ENCODE data around the gene P3H4. TPM values are rescaled to one million over a fixed set of nuclear protein-coding genes. Genes with fewer than 3 reads are reported as not detected.

The P3H4 gene
- total and polyA plus RNA-seq, 2 donors (not counting 3 experiments of a cell fraction or from before 2014, with no cell fraction given) = 39.2 to 58.3 TPM

GRCh38 chr17:41775394-41776226 is 36.1 kb downstream of the P3H4 start:
- DNase-seq (ENCODE audit: low read depth, low spot score) = no peak
- POLR2A ChIA-PET = interaction anchor here (3.2 to 3.4 kb wide), 2 partner anchors 10 to 11 kb away, joined by 31 to 82 read pairs; partner anchors contain the start of gene JUP

More at GRCh38 chr17:41775394-41776226, 36.1 kb downstream of the P3H4 start:
- no peaks in the 10 kb centered on the region for H3K9me1 ChIP-seq (replicated peaks; ENCODE audit: control insufficient read depth, extremely low read depth, insufficient read depth, low read length)
- no peaks in the 10 kb centered on the region for H3K9me3 ChIP-seq (replicated peaks; ENCODE audit: control insufficient read depth, insufficient read depth, low read length)
- peak overlapping the region; percentile 36 for H3K9ac ChIP-seq (replicated peaks; ENCODE audit: extremely low read depth, insufficient read depth, low read length)
- peak overlapping the region; percentile 97 for H3K27ac ChIP-seq (ENCODE audit: insufficient read depth, low read depth, low read length)
- no peaks in the 10 kb centered on the region for H3K27me3 ChIP-seq (ENCODE audit: control insufficient read depth in 2 of 2, insufficient read depth in 2 of 2, low read length in 2 of 2)
- no peaks in the 10 kb centered on the region for H4K20me1 ChIP-seq (replicated peaks; ENCODE audit: control insufficient read depth, extremely low read depth, insufficient read depth, low read length)
- FAIRE-seq = peak; percentile 74
- no TSS peak for BruUV-seq (replicated peaks)
- peaks cover 3 to 24% of the 10 kb centered on the region in 2 experiments for H3K36me3 ChIP-seq (ENCODE audit: control insufficient read depth in 2 of 2, extremely low read depth in 1 of 2, insufficient read depth in 2 of 2, low read length in 2 of 2)
- CTCF ChIA-PET = interaction anchor here (2.1 to 7.7 kb wide), 2 partner anchors 10 to 38 kb away, joined by 8 to 169 read pairs; partner anchors contain the start of gene JUP
- peaks cover 47% of the 10 kb centered on the region for H3K4me1 ChIP-seq (ENCODE audit: control insufficient read depth, extremely low read depth, insufficient read depth, low read length)
- TF ChIP-seq POLR2AphosphoS5 (IDR thresholded peaks at IDR 0.05; ENCODE audit: insufficient read depth, low read depth, low read length) (no peak), POLR2A (IDR thresholded peaks at IDR 0.05; ENCODE audit: low read depth, low read length) (no peak), CTCF (IDR thresholded peaks at IDR 0.05; ENCODE audit: extremely low read depth in 1 of 2, insufficient read depth in 1 of 2, low read depth in 1 of 2, low read length in 2 of 2) (no peak), JUN (IDR thresholded peaks at IDR 0.05; ENCODE audit: borderline replicate concordance, insufficient read depth, insufficient read length, low read depth) (no peak), MYC (IDR thresholded peaks at IDR 0.05; ENCODE audit: low read depth, low read length) (no peak), GATA2 (IDR thresholded peaks at IDR 0.05; ENCODE audit: insufficient read depth, insufficient read length, low read depth, low read length) (no peak), EZH2 (IDR thresholded peaks at IDR 0.05; ENCODE audit: borderline replicate concordance, low read depth, low read length, severe bottlenecking) (no peak), FOS (IDR thresholded peaks at IDR 0.05; ENCODE audit: borderline replicate concordance, insufficient read depth, low read length) (no peak)
- TF ChIP-seq, protein P1, sequence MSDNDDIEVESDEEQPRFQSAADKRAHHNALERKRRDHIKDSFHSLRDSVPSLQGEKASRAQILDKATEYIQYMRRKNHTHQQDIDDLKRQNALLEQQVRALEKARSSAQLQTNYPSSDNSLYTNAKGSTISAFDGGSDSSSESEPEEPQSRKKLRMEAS (IDR thresholded peaks at IDR 0.05; ENCODE audit: insufficient read depth, insufficient read length) = no peak
- no peak overlapping the region for H3K4me3 ChIP-seq (replicated peaks in 1 of 3; ENCODE audit: insufficient read depth in 1 of 3, low read depth in 1 of 3, low read length in 3 of 3)
- no peak overlapping the region for H2AFZ ChIP-seq (ENCODE audit: low read depth, low read length)
- dilution Hi-C loops (cut with MboI; ENCODE audit: extremely low pct_ligation_motif_present, low sequenced_read_pairs) = no loop called here
- H3K4me2 ChIP-seq (ENCODE audit: insufficient read depth, low read length) = no peak overlapping the region
- no peaks in the 10 kb centered on the region for H3K79me2 ChIP-seq (ENCODE audit: control insufficient read depth, insufficient read depth, low read length)
- intact Hi-C loops (cut with micrococcal nuclease) = no loop called here

Measured in endothelial cell of umbilical vein (primary cell).